NCI-H69 (cell line): Measurements from ENCODE around the gene CTDSPL.
A peak's percentile ranks its signal among the peaks of the same experiment; 100 is the strongest.
"Not testable (repeated sequence)": the region's sequence is repeated elsewhere in the genome, so short reads cannot be mapped to it uniquely, and the experiment has no call there.

Experiments used
- DNase-seq: peaks from one replicate; lab custom pipeline; 2025; lab: John Stamatoyannopoulos, UW

Gene CTDSPL

DNA sequence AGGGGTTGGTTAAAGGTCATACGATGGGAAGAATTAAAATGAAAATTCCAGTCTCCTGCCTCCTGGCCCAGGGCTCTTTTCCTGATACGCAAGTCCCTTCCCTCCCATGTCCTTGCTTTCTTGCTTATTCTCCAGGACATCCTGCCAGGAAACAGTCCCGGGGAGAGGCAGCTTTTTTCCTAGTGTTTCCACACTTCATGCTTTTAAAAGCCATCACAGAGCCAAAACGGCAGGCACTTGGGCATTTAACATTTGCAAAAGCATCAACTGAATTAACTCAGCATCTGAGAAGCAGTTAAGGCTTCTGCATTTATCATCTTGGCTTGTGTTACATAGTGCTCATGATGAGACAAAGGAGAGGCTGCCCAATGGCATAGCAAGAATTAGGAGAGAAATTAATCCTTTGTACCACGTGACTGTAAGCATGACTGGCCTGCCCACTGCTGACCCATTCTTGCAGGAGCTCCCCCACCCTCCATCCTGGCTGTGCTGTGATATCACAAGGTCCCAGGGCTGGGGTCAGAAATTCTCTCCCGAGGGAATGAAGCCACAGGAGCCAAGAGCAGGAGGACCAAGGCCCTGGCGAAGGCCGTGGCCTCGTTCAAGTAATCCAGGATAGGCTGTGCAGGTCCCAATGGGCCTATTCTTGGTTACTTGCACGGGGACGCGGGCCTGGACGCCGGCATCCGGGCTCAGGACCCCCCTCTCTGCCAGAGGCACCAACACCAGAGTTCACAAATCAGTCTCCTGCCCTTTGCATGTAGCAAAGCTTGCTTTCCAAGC lies 107.3 kb downstream of the CTDSPL start:
- DNase-seq, result no peak

DNA sequence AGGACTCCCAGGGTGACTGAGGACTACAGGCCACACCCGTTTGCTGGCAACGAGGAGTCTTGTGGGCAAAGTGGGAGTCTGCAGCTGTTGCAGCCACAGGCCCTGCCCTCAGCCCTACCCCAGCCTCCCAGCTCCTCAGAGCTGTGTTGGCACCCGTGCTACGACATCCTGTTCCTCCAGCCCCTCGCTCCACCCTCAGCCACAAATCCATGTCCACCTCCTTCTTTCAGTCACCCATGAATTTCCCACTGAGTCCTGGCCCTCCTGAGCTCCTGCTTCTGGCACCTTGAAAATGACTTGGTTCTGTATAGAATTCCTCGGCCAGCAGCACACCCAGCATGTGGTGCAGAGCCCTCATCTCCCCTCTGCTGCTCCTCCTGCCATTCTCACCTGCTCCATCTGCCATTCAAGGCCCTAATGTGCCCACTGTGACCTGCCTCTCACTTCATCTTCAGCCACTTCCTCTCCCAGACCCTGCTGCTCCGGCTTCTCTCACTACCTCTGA lies 108.0 kb downstream of the CTDSPL start:
- DNase-seq, result no peak

DNA sequence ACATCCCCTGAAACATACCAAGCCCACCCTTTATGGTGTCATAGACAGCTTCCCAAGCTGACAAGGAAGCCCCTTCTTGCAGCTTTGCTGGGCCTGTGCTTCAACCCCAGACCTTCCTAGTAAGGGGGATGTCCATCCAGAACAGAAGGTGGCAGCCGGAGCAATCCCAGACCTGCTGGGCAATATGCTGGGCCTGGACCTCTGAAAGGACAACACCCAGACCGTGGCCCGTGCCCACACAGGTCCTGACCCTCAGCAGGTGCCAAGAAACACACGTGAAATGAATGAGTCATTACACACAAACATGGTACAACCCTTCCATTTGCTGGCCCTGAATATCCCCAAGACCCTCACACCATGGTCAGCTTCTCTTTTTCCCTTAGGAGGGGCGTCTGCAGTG lies 109.1 kb downstream of the CTDSPL start:
- DNase-seq, result no peak

DNA sequence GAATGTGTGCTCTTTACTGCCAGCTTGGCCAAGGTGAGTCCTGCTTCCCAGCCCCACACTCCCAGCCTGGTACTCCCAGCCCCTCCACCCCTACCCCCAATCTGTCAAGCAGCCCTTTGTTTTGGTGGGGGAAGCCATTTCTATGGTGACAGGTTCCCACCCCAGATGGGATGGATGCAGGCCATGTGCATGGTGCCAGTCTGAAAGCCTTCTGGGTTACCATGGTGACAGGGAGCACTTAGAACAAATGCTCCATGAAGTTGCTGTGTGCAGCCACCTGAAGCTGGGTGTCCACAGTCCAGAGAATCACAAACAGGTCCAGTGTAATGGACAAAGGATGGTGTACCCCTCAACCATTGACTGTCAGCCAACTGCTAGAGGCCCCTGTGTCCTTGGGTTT lies 109.8 kb downstream of the CTDSPL start:
- peak; percentile 2 for DNase-seq

DNA sequence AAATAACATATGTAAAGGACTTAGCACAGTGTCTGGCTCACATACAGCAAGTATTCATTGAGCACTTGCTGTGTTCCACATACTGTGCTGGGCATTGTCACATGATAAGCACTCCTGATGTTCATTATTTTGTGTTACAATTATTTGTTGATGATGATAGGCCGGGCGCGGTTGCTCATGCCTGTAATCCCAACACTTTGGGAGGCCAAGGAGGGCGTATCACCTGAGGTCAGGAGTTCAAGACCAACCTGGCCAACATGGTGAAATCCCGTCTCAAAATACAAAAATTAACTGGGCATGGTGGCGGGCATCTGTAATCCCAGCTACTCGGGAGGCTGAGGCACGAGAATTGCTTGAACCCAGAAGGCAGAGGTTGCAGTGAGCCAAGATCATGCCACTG lies 110.4 kb downstream of the CTDSPL start:
- not testable (repeated sequence) for DNase-seq

DNA sequence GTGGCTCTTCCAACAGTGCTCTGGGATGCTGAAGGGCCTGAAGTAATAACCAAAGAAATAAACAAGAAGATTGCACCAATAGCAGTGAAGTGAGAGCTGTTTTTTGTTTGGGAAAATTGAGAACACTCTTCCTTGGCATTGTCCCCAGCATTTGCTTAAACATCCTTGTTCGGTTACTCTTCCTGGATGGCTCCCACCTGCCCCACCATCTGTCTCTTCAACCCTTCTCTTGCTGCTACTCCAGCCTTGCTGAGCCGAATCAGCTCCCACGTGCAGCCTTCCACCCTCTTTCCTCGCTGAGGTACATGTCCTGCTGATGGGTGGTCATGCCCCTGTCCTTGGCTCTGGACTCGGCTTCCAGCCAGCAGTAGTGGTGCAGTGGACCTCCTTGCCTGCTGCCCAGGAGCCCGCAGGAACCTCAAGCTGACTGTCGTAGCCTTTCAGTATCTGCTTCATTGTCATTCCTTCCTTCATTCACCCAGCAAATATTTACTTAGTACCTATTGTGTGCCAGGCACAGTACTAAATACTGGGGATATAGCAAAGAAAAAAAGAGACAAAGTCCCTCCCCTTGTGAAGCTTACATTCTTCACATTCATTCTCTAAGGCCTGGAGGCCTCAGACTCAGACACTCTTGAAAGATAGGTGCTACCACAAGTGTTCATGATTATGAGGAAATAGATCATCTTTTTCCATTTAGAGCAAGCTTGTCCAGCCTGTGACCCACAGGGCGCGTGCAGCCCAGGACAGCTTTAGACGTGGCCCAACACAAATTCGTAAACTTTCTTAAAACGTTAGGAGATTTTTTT lies 111.8 kb downstream of the CTDSPL start:
- peak; percentile 3 for DNase-seq

DNA sequence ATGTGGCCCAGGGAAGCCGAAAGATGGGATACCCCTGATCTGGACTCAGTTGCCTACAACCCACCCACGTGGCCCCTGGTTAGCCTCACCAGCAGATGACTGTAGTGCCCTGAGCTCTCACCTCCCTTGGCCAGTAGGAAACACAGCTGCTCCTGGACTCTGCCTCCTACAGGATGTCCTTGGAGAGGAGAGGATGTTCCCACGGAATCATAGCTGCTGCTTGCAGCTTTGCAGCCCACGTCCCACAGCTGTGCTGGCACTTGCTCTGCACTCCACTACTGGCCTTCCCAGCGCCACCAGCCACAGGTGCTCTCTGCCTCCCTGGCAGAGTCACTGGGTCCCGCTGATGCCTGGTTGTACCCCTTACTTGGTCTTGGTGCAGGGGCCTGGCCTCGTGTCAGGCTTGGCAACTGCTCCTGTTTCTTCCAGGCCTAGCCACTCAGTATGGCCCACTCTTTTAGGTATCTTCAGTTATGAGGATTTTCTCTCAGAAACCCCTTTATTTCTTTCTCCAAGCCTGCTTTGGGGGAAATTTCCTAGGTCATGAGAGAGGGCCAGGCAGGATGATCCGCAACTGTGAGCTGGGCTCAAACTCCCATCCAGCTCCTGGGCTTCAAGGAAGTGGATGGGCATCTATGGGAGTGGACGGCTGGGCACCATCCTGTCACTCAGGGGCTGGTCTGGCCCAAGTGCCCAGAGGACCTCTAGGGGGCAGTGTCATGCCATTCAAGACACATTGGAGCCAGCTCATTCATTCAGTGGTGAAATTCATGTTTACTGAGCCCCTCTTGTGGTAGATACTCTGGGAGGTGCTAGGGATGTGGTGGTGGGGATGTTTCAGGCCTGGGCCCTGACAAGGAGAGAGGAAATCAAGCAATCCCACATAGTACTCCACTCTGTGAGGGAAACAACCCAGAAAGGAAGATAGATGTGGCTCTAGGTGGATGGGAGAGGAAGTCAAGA lies 112.7 kb downstream of the CTDSPL start:
- peak; percentile 50 for DNase-seq

DNA sequence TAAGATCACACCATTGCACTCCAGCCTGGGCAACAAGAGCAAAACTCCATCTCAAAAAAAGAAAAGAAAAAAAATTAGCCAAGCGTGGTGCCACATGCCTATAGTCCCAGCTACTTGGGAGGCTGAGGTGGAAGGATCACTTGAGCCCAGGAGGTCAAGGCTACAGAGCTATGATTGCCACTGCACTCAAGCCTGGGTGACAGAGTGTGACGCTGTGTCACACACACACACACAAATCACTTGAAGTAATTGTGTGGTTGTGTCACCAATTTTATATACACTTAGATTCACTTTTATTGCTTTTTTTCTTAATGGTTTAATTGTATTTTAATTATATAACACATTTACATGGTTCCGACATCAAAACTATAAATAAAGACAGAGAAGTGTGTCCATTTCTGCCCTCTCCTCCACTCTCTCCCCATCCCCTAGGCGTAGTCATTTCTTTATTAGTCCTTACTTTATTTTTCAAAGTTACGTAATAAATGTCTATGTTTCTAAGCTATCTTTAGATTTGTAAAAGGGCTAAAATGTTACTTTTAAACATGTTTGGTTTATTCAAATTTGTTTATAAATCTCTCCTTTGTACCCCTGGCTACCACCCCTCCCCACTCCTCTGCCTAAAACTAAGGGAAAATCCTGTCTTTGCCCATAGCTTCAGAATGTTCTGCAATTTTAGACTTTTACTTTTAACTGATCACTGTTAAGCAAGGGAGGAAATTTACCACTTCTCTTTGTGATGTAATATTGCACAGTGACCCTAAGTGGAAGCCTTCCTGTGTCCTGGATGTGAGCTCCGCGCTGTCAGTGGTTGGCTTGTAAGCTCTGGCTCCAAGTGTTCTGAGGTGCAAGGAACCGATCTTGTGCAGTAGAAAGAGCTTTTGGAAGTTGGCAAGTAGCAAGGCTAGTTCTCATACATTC lies 118.1 kb downstream of the CTDSPL start:
- DNase-seq, result no peak

DNA sequence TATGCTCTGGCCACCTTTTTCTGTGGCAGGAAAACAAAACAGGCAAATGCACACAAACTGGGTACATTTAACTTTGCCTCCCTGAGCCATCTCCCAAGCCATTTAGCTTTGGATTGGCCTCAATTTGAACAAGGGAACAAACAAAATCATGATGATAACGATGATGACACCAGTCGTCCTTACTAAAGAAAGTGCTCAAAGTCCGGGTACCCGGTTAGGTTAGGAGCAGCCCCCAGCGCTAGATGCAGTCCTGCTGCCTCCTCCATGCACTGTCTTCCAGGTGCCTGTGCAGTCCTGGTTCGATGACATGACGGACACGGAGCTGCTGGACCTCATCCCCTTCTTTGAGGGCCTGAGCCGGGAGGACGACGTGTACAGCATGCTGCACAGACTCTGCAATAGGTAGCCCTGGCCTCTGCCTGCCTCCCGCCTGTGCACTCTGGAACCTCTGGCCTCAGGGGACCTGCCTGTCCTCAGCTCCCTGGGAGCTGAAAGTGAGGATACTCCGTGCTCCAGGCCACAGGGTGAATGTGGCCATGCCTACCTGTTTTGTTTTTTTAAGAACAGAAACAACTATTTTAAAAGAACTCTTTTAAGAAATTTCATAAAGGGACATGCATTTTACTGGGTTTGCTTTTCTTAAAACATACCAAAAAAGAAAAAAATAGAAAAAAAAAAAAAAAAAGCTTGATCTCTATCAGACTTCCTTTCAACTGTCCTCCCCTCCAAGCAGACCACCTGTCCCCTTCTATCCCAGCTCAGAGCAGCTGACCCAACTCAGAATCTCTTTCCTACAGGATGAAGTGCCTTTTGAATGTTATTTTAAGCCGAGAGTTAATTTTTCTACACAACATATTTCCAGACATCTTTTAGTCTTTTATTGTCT lies 119.0 kb downstream of the CTDSPL start:
- DNase-seq, result no peak

DNA sequence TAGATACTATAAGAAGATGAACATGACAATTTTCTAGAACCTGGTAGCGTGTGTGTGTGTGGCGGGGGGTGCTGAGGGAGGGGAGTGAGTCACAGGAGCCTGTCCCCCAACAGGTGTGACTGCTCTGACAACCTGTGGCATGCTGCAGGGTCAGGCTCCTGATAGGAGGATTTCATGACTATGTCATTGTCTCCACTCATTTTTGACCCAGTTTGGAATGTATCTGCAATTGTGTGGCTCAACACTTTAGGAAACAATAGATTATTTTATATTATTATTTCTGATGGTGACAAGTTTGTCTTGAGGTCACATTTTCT lies 119.6 kb downstream of the CTDSPL start:
- no peak for DNase-seq

DNA sequence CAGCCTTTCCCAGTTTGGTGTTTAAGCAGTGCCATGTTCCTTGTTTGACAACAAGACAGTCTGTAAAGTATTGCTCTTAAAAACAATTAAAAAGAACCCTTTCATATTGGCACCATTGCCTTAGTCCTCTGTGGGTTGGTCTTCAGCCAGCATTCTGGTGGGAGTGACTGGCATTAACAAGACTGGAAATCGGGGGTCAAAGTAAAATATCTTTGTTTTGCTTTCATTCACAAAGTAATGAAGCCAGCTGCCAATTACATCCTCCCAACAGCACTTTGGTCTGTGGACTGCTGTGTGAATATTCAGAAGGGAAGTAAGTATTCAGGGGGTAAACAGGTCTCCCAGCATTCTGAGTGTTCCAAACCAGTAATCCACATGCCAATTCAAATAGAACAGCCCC lies 120.7 kb downstream of the CTDSPL start:
- no peak for DNase-seq

DNA sequence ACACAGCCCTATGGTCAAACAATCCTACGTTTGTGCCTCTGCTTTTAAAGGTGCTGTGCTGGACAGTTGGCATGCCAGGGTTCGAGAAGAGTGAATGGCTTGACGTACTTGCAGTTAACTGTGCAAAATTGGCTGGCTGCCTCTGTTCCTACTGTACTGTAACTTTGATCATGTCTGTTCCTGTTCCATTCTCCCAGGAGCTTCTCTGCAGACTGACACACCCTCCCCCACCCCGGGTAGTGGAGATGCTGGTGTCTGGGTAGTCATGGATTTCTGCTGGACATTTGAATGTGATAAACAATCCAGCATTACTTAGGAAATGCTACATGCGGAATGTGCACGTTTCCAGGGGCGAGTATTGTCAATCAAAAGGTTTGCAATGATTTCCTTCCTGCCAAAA lies 122.4 kb downstream of the CTDSPL start:
- no peak for DNase-seq

DNA sequence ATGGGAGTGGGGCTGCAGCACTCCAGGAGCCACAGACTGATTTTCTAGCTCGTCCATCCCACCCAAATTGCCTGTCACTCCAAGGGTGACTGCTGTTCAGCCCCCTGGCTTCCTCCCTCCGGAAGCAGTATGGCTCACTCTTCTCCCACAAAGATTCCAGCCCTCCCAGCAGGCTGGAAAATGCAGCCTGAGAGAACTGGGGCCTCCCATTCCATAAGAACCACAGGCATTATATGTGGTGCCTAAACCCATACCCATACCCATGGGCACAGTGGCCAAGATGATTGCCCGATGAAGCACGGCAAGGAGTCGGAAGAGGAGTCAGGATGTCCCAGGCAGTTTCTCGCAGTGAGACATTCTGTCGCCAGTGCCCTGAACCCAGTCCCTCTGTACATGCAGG lies 122.9 kb downstream of the CTDSPL start:
- no peak for DNase-seq

DNA sequence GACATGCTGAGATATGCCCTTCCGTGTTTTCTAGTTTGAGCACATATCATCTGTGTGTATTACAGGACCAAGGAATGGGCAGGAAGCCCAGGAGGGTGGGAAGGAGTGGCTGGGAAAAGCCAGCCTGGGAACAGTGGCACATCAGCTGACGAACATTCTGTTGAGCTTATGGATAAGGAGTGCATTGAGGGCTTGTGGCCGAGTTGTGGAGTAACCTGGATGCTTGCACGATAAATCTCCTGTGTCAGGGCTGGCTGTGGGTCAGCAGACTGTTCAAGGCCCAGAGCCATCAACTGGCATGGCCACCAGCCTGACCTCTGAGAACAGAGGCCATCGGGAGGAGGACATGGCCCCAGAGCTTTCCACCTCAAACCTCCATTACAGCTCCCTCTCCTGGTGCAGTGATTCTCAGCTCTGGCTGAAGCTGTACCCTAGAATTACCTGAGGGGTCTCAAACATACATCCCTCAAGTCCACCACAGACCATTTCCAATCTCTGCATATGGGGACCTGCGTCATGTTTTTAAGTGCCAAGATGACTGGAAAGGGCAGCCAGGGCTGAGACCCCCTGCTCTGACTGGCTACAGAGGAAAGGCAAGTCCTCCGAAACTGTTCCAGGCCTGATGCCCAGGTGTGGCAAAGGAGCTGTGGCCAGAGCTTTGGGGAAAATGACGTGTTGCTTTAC lies 124.1 kb downstream of the CTDSPL start:
- DNase-seq, result no peak

DNA sequence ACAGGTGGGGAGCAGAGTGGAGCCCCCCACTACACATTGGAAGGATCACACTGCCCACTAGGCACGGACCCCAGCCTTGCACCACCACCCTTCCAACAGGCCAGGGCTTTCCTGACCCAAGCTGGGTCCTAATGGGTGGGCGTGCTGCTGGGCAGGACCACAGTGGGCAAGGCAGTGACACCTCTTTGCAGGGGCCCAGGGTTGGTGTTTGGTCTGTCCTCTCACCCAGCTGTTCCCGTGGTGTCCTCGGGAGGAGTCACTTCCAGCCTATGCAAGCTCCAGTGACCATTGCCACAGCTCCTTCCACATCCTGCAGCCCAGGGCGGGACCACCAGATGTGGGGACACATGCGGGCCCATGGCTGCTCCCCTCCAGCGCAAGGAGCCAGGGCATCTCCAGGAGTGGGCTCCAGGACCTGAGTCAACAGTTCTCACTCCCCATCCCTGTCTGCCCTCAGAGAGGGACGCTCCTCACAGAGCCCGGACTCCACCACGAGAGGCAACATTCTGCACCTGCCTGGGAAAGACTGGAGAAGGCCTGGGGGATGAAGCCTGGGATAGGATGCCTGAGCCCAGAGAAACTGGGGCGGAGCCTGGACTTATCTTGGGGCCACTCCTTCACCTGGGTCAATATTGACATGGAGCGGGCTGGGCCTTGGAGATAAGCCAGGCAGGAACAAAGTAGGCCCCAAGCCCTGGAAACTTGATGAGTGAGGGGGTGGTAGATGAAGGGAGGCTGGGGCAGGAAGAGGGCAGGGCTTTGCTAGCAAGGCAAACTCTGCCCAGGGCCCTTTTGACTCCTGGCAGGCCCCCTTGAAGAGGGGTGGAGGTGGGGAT lies 125.0 kb downstream of the CTDSPL start:
- peak; percentile 56 for DNase-seq

DNA sequence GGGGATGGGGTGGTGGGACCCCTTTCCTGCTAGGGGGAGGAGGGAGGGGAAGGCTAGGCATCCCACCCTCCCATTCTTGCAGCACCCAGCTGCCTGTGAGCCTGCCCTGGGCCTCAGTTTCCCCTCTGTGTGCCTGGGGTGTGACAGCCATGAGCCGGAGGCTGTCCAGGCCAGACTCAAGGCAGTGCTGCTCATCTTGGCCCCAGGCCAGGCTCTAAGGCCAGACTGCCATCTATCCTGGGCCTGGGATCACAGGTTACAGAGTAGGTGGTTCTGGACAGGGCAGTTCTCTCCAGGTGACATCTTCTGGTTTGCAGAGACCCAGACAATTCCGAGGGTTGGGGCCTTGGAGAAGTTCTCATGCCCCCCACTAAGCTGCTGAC lies 125.6 kb downstream of the CTDSPL start:
- no peak for DNase-seq

DNA sequence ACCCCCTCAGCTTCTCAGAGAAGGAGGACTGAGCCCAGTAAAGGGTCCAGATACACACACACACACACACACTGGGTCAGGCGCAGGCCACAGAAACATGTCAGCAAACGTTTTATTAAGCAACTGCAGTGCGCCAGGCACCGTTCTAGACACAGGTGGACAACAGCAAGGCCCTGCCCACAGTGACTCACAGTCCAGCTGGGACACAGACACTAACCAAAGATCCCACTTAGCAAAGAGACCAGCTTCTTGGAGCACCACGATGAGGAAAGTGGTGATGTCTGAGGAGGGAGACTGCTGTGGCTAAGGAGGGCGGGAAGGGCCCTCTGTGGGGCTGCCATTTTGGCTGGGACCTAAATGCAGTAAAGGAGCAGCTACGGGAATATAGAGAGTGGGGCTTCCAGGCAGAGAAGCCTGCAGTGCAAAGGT lies 126.1 kb downstream of the CTDSPL start:
- DNase-seq, result no peak

DNA sequence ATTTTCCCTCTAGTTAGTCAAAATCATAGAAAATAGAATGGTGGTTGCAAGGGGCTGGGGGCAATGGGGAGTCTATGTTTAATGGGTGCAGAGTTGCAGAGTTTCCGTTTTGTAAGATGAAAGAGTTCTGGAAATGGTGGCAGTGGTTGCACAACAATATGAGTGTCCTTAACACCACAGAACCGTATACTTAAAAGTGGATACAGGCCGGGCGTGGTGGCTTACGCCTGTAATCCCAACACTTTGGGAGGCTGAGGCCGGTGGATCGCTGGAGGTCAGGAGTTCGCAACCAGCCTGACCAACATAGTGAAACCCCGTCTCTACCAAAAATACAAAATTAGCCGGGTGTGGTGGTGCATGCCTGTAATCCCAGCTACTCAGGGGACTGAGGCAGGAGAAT lies 126.7 kb downstream of the CTDSPL start:
- not testable (repeated sequence) for DNase-seq
